ENCODE measurements around the gene SLC18A2.

Gene SLC18A2

GRCh38 chr10:117327262-117327661 lies 86.3 kb downstream of the SLC18A2 start:
- peaks cover 1% of the 10 kb centered on the region for H3K9me3 Mint-ChIP-seq
- no peak for ATAC-seq (ENCODE audit: low read depth)
- no peak for DNase-seq (ENCODE audit: low spot score in 2 of 2)
- H3K27me3 Mint-ChIP-seq: no peaks in the 10 kb centered on the region
- H3K36me3 Mint-ChIP-seq: peaks cover 28% of the 10 kb centered on the region
- no peak overlapping the region for H3K27ac Mint-ChIP-seq
- H3K4me1 Mint-ChIP-seq: peaks cover 7% of the 10 kb centered on the region
- H3K4me3 Mint-ChIP-seq: no peak overlapping the region
